Natural killer cell (primary cell): ENCODE data around the gene TBC1D9B. TPM values are rescaled to one million over a fixed set of nuclear protein-coding genes. Genes with fewer than 3 reads are reported as not detected.

Experiments
- ATAC-seq, 3 donors: fragments of 150-1000 bp in 2 of 3; fragments of 200-7000 bp in 1 of 3; cut with Tn5 transposase; 1 replicate in 1 of 3; 2 replicates in 2 of 3; pipeline ENCODE4 v1.10.0; 2021; ENCODE audit warnings: mild to moderate bottlenecking in 2 of 3, moderate library complexity in 2 of 3
- DNase-seq, 2 donors: peaks; one replicate each; pipeline versions ENCODE4 v3.0.0 to v3.0.0-alpha.2; 2013 to 2021; ENCODE audit warnings: mixed read lengths in 1 of 2
- H3K27ac ChIP-seq: one replicate; pipeline ENCODE4 v1.5.1; 2013; ENCODE audit warnings: mild to moderate bottlenecking, low read length
- H3K27me3 ChIP-seq: one replicate; pipeline ENCODE4 v1.6.1; 2013; ENCODE audit warnings: low read length; ENCODE audit not compliant: control insufficient read depth, insufficient read depth
- H3K36me3 ChIP-seq: one replicate; pipeline ENCODE4 v1.6.1; 2013; ENCODE audit warnings: low read length; ENCODE audit not compliant: control insufficient read depth, insufficient read depth
- H3K4me1 ChIP-seq: one replicate; pipeline ENCODE4 v1.6.1; 2013; ENCODE audit warnings: low read length; ENCODE audit not compliant: control insufficient read depth, insufficient read depth
- H3K4me3 ChIP-seq: one replicate; pipeline ENCODE4 v1.5.1; 2013; ENCODE audit warnings: low read length
- H3K9me3 ChIP-seq: one replicate; pipeline ENCODE4 v1.6.1; 2013; ENCODE audit warnings: low read length; ENCODE audit not compliant: control insufficient read depth, insufficient read depth
- H3K27ac Mint-ChIP-seq, 2 donors: one replicate each; pipeline ENCODE4 v1.8.0; 2022; ENCODE audit warnings: mild to moderate bottlenecking in 2 of 2, mixed read lengths in 2 of 2, moderate library complexity in 1 of 2
- H3K27me3 Mint-ChIP-seq, 2 donors: one replicate each; pipeline ENCODE4 v1.8.0; 2022; ENCODE audit warnings: low read depth in 2 of 2, mixed read lengths in 2 of 2
- H3K36me3 Mint-ChIP-seq: one replicate; pipeline ENCODE4 v1.8.0; 2022; ENCODE audit warnings: mixed read lengths
- H3K4me1 Mint-ChIP-seq, 2 donors: one replicate each; pipeline ENCODE4 v1.8.0; 2022; ENCODE audit warnings: mixed read lengths in 2 of 2
- H3K4me3 Mint-ChIP-seq: one replicate; pipeline ENCODE4 v1.8.0; 2022; ENCODE audit warnings: mild to moderate bottlenecking, moderate library complexity, mixed read lengths
- H3K9me3 Mint-ChIP-seq, 2 donors: one replicate each; pipeline ENCODE4 v1.8.0; 2022; ENCODE audit warnings: mixed read lengths in 2 of 2
- CTCF ChIP-seq: fragments of 200-600 bp; IDR thresholded peaks from one replicate; pipeline ENCODE4 v1.8.0; 2022; ENCODE audit warnings: antibody characterized with exemption
- WGBS: methylation state at CpG from one replicate; pipeline ENCODE4 v1.1.7; 2013; ENCODE audit warnings: missing lambda C conversion rate; ENCODE audit not compliant: insufficient coverage; 5-methylcytosine and 5-hydroxymethylcytosine counted together
- intact Hi-C: fragments of 100-400 bp; cut with micrococcal nuclease; formaldehyde crosslinking; loops from one replicate; pipeline ENCODE4 v1.14.2; 2022
- total RNA-seq, 4 donors: library from RNA; stranded (reverse); fragments of 120-200 nt in 1 of 4; gene quantifications; one replicate each; pipeline versions ENCODE4 v1.2.3 to v1.2.4, GENCODE V29; 2013 to 2022

Gene TBC1D9B
- total RNA-seq, 3 donors from 2014 or later (not counting 1 experiment from before 2014, with no cell fraction given): 102 to 115 (median 113) TPM

- H3K27me3 ChIP-seq: no peaks in the 10 kb centered on the region
- H3K27ac Mint-ChIP-seq: no peak overlapping the region
- no peak for DNase-seq
- TF ChIP-seq CTCF: no peak
- intact Hi-C loops: no loop called here
- no peaks in the 10 kb centered on the region for H3K9me3 ChIP-seq
- 94% methylated on average over 31 of the region's 31 CpGs for WGBS
- no peaks in the 10 kb centered on the region for H3K36me3 Mint-ChIP-seq
- H3K4me1 ChIP-seq: no peaks in the 10 kb centered on the region
- H3K4me3 Mint-ChIP-seq: no peak overlapping the region
- peaks cover 64% of the 10 kb centered on the region for H3K36me3 ChIP-seq
- H3K27me3 Mint-ChIP-seq: no peaks in the 10 kb centered on the region
- ATAC-seq: no peak
- H3K9me3 Mint-ChIP-seq: no peaks in the 10 kb centered on the region
- H3K4me1 Mint-ChIP-seq: no peaks in the 10 kb centered on the region
- H3K4me3 ChIP-seq: no peak overlapping the region
- no peak overlapping the region for H3K27ac ChIP-seq
Observed at GRCh38 chr5:179893076-179893957, 14.4 kb downstream of the TBC1D9B start.

- Mint-ChIP-seq H3K4me3 (no peak overlapping the region), H3K9me3 (no peaks in the 10 kb centered on the region), H3K27me3 (no peaks in the 10 kb centered on the region), H3K27ac (no peak overlapping the region), H3K4me1 (no peaks in the 10 kb centered on the region), H3K36me3 (peaks cover 5% of the 10 kb centered on the region)
- TF ChIP-seq CTCF: no peak
- Histone ChIP-seq H3K4me3 (no peak overlapping the region), H3K9me3 (no peaks in the 10 kb centered on the region), H3K36me3 (peaks cover 62% of the 10 kb centered on the region), H3K27me3 (no peaks in the 10 kb centered on the region), H3K4me1 (no peaks in the 10 kb centered on the region), H3K27ac (no peak overlapping the region)
- intact Hi-C loops: no loop called here
- ATAC-seq (no peak), DNase-seq (no peak)
- WGBS: 81% methylated on average over 5 of the region's 5 CpGs
Observed at GRCh38 chr5:179892255-179892654, 15.4 kb downstream of the TBC1D9B start.

GRCh38 chr5:179890751-179891682 is 16.7 kb downstream of the TBC1D9B start:
- H3K4me1 Mint-ChIP-seq: peaks cover 0 to 3% of the 10 kb centered on the region in 2 donors
- no peak for TF ChIP-seq CTCF
- no peak overlapping the region for H3K4me3 ChIP-seq
- H3K27ac Mint-ChIP-seq: no peak overlapping the region
- ATAC-seq: no peak
- WGBS: 97% methylated on average over 25 of the region's 25 CpGs
- intact Hi-C loops: no loop called here
- H3K4me1 ChIP-seq: no peaks in the 10 kb centered on the region
- H3K27ac ChIP-seq: no peak overlapping the region
- peaks cover 64% of the 10 kb centered on the region for H3K36me3 ChIP-seq
- no peaks in the 10 kb centered on the region for H3K27me3 Mint-ChIP-seq
- no peaks in the 10 kb centered on the region for H3K27me3 ChIP-seq
- DNase-seq: no peak
- peaks cover 8% of the 10 kb centered on the region for H3K36me3 Mint-ChIP-seq
- no peaks in the 10 kb centered on the region for H3K9me3 ChIP-seq
- H3K9me3 Mint-ChIP-seq: no peaks in the 10 kb centered on the region
- H3K4me3 Mint-ChIP-seq: no peak overlapping the region
